HG02970 (cell line): ENCODE data around the gene DNA2.
"Not testable (repeated sequence)": the region's sequence is repeated elsewhere in the genome, so short reads cannot be mapped to it uniquely, and the experiment has no call there.

Experiments
- ATAC-seq: cut with Tn5 transposase; IDR thresholded peaks from one replicate; pipeline ENCODE4 v1.9.1; 2021; ENCODE audit warnings: mild to moderate bottlenecking, moderate library complexity, moderate number of reproducible peaks; ENCODE audit not compliant: unreplicated experiment, low FRiP score

The DNA2 gene

GRCh38 chr10:68461032-68461431 is 10.7 kb downstream of the DNA2 start:
- no peak for ATAC-seq

- ATAC-seq = not testable (repeated sequence)
Observed at GRCh38 chr10:68449698-68450097, 22.1 kb downstream of the DNA2 start.

GRCh38 chr10:68446179-68446578 is 25.6 kb downstream of the DNA2 start:
- no peak for ATAC-seq

GRCh38 chr10:68442971-68443370 is 28.8 kb downstream of the DNA2 start:
- no peak for ATAC-seq

GRCh38 chr10:68440898-68441297 is 30.9 kb downstream of the DNA2 start:
- no peak for ATAC-seq

- ATAC-seq = no peak
Observed at GRCh38 chr10:68435803-68436202, 36.0 kb downstream of the DNA2 start.

- ATAC-seq = no peak
Observed at GRCh38 chr10:68434657-68435056, 37.1 kb downstream of the DNA2 start.

GRCh38 chr10:68428396-68429104 is 43.2 kb downstream of the DNA2 start:
- ATAC-seq = no peak

GRCh38 chr10:68424454-68425014 is 47.2 kb downstream of the DNA2 start:
- ATAC-seq = no peak

- no peak for ATAC-seq
Observed at GRCh38 chr10:68423522-68423921, 48.3 kb downstream of the DNA2 start.

- ATAC-seq = no peak
Observed at GRCh38 chr10:68419376-68419775, 52.4 kb downstream of the DNA2 start.

- no peak for ATAC-seq
Observed at GRCh38 chr10:68408898-68409518, 62.8 kb downstream of the DNA2 start.

- ATAC-seq = peak; percentile 89
Observed at GRCh38 chr10:68406815-68407548, 64.8 kb downstream of the DNA2 start, which contains the start of gene RUFY2. RUFY2 (minus strand) TSS chr10:68407277; CDS start chr10:68407189, 88 bp downstream.

GRCh38 chr10:68406111-68406814 is 65.5 kb downstream of the DNA2 start:
- peak; percentile 18 for ATAC-seq

- ATAC-seq = no peak
Observed at GRCh38 chr10:68403701-68404100, 68.1 kb downstream of the DNA2 start.

- ATAC-seq = no peak
Observed at GRCh38 chr10:68402276-68402675, 69.5 kb downstream of the DNA2 start.

GRCh38 chr10:68397005-68397404 is 74.8 kb downstream of the DNA2 start:
- ATAC-seq = no peak

- ATAC-seq = no peak
Observed at GRCh38 chr10:68385740-68386139, 86.0 kb downstream of the DNA2 start.

- ATAC-seq = no peak
Observed at GRCh38 chr10:68371604-68372003, 100.2 kb downstream of the DNA2 start.

- ATAC-seq = no peak
Observed at GRCh38 chr10:68367121-68367520, 104.7 kb downstream of the DNA2 start.
